ENCODE measurements around the gene PCDHA7.
"Not testable (repeated sequence)": the region's sequence is repeated elsewhere in the genome, so short reads cannot be mapped to it uniquely, and the experiment has no call there.

- not testable (repeated sequence) for TF ChIP-seq CTCF, POLR2A, EP300, POLR2AphosphoS5 (IDR thresholded peaks at IDR 0.05)
These were observed 4.3 kb upstream of the PCDHA7 start for GRCh38 chr5:140829511-140830501.
